Panc1 (cell line): ENCODE data around the gene PRKAG2.

Source experiments
- POLR2AphosphoS5 ChIP-seq: IDR thresholded peaks from 2 replicates; pipeline ENCODE4 v1.6.1; 2012; ENCODE audit warnings: mild to moderate bottlenecking, low read depth, low read length, moderate library complexity
- SIN3A ChIP-seq: IDR thresholded peaks from 2 replicates; pipeline ENCODE4 v1.6.1; 2012; ENCODE audit warnings: low read depth, mild to moderate bottlenecking, low read length, moderate library complexity, borderline replicate concordance; ENCODE audit not compliant: insufficient read depth
- TF ChIP-seq, protein P1 (sequence below): fragments of 450-650 bp; IDR thresholded peaks from 2 replicates; pipeline ENCODE4 v1.5.1; 2017; ENCODE audit warnings: mild to moderate bottlenecking
- TF ChIP-seq, protein P2 (sequence below), 2 experiments: IDR thresholded peaks; 2 replicates each; pipeline ENCODE4 v1.6.1; 2011 to 2012; ENCODE audit warnings: low read depth in 2 of 2, control low read depth in 1 of 2, low read length in 1 of 2, mild to moderate bottlenecking in 1 of 2, moderate library complexity in 1 of 2; ENCODE audit not compliant: insufficient read depth in 1 of 2

DNA sequence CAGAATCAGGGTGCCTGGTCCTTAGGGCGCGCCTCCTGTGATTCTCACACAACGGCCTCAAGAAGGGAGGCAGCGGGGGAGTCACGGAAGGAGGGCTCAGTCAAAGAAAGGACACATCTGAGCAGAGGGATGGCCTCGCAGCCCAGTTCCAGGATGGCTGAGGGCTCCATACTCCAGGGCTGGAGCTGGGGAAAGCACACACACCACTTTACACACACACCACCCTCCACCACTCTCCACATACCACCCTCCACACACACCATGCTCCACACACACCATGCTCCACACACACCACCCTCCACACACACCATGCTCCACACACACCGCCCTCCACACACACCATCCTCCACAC lies 22.2 kb downstream of the PRKAG2 start:
- TF ChIP-seq, protein P1, sequence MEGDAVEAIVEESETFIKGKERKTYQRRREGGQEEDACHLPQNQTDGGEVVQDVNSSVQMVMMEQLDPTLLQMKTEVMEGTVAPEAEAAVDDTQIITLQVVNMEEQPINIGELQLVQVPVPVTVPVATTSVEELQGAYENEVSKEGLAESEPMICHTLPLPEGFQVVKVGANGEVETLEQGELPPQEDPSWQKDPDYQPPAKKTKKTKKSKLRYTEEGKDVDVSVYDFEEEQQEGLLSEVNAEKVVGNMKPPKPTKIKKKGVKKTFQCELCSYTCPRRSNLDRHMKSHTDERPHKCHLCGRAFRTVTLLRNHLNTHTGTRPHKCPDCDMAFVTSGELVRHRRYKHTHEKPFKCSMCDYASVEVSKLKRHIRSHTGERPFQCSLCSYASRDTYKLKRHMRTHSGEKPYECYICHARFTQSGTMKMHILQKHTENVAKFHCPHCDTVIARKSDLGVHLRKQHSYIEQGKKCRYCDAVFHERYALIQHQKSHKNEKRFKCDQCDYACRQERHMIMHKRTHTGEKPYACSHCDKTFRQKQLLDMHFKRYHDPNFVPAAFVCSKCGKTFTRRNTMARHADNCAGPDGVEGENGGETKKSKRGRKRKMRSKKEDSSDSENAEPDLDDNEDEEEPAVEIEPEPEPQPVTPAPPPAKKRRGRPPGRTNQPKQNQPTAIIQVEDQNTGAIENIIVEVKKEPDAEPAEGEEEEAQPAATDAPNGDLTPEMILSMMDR = no peak
- TF ChIP-seq POLR2AphosphoS5 (no peak), SIN3A (no peak)
- TF ChIP-seq, protein P2, sequence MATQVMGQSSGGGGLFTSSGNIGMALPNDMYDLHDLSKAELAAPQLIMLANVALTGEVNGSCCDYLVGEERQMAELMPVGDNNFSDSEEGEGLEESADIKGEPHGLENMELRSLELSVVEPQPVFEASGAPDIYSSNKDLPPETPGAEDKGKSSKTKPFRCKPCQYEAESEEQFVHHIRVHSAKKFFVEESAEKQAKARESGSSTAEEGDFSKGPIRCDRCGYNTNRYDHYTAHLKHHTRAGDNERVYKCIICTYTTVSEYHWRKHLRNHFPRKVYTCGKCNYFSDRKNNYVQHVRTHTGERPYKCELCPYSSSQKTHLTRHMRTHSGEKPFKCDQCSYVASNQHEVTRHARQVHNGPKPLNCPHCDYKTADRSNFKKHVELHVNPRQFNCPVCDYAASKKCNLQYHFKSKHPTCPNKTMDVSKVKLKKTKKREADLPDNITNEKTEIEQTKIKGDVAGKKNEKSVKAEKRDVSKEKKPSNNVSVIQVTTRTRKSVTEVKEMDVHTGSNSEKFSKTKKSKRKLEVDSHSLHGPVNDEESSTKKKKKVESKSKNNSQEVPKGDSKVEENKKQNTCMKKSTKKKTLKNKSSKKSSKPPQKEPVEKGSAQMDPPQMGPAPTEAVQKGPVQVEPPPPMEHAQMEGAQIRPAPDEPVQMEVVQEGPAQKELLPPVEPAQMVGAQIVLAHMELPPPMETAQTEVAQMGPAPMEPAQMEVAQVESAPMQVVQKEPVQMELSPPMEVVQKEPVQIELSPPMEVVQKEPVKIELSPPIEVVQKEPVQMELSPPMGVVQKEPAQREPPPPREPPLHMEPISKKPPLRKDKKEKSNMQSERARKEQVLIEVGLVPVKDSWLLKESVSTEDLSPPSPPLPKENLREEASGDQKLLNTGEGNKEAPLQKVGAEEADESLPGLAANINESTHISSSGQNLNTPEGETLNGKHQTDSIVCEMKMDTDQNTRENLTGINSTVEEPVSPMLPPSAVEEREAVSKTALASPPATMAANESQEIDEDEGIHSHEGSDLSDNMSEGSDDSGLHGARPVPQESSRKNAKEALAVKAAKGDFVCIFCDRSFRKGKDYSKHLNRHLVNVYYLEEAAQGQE (IDR thresholded peaks at IDR 0.05; ENCODE audit: insufficient read depth in 1 of 2, low read depth in 2 of 2, low read length in 1 of 2) = no peak
